Activated naive CD4-positive, alpha-beta T cell treated with anti-CD3 and anti-CD28 coated beads, Interleukin-2, amount 50 U/mL, for 16 hours (primary cell): ENCODE data around the gene SMIM45.

Experiments
- DNase-seq: peaks from one replicate; pipeline ENCODE4 v3.0.0-alpha.2; 2020

The SMIM45 gene

GRCh38 chr22:41974691-41975290, 22.8 kb downstream of the SMIM45 start:
- no peak for DNase-seq

- no peak for DNase-seq
Measured at GRCh38 chr22:41975299-41976069, 23.5 kb downstream of the SMIM45 start.

- peak; percentile 57 for DNase-seq
Measured at GRCh38 chr22:41976070-41976901, 24.3 kb downstream of the SMIM45 start.

- DNase-seq, result peak; percentile 19
Measured at GRCh38 chr22:41976961-41977566, 25.1 kb downstream of the SMIM45 start.

DNA sequence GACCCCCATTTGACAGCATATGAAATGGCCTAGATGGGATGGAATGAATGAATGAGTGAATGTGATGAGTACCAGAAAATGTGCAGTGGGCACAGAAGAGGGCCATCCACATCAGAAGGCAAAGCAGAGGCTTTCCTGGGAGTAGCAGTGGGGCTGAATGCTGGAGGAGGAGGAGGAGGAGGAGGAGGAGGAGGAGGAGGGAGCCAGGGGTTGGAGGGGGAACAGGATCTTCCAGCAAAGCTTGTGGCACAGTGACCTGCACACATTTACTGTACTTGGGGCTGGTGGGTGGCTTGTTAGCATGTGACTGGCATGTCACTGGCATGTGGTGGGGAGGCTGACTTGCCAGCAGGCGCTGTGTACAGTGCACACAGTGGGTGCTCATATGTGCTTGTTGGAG, 26.8 kb downstream of the SMIM45 start:
- no peak for DNase-seq

GRCh38 chr22:41979423-41980250, 27.7 kb downstream of the SMIM45 start:
- no peak for DNase-seq

DNA sequence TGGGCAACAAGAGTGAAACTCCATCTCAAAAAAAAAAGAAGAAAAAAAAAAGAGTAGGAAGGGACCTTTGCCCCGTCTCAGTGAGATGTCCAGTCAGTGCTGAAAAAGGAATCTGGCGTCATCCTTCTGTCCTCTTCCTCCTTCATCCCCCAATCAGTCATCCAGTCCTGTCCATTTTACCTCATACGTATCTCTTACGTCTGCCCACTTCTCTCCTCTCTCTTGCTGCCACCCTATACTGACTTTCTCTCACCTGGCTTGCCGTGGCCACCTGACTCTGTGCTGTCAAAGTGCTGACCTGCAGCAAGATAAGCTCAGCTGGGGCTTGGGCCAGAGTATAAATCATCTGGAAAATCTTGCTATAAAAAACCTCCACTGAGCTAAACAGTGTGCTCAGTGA, 30.9 kb downstream of the SMIM45 start:
- DNase-seq, result no peak

DNA sequence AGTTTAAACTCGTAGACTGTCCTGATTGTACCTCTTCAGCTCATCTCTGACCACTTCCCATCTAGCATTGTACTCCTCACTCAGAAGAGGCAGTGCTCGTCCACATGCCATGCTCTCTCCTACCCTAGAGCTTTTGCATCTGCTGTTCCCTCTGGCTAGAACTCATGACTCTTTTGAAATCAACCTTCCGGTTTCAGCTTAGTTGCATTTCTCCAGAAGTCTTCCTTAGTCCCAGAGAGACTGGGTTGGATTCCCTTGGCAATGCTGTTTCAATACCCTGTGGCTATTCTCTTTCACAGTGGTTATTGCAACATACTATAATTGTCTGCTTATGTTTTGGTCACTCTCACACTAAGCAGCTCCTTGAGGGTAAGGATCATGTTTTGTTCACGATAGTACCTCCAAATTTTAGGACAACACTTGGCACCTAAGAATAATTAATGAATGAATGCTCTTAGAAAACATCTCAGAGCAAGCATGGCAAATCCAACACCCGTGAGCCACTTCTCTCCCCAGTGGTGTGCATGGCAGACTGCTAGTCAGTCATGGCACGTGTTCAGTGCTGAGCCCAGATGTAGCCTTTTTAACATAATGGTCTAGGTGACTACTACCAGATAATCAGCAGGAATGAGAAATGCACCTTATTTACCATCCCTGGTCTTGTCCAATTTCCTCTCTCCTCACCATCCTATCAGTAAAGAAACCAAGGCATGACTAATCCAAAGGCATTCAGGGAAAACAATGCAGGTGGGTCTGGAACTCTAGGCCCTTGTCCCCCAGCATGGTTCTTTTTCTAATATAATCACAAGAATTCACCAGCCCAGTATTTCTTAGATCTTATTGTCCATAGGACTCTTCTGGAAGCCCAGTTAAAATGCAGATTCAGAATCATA, 31.8 kb downstream of the SMIM45 start:
- DNase-seq, result no peak

DNA sequence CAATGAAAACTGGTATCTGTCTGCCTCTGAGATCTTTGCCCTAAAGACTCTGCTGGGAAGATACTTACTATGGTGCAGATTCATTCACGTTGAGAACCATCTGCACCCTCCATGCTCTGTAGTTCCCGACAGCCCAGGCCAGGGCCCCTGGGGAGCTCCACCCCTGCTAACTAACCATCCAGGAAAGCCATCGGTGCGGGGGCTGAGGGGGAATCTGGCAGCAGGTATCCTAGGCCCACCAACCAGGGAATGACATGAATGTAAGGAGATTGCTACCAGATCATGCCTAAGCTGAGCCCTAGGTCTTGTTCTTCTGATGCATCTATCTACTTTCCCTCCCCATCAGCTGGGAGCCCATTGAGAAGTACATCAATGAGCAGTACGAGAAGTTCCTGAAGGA, 35.3 kb downstream of the SMIM45 start:
- DNase-seq, result no peak

GRCh38 chr22:41989246-41989645, 37.3 kb downstream of the SMIM45 start:
- no peak for DNase-seq

DNA sequence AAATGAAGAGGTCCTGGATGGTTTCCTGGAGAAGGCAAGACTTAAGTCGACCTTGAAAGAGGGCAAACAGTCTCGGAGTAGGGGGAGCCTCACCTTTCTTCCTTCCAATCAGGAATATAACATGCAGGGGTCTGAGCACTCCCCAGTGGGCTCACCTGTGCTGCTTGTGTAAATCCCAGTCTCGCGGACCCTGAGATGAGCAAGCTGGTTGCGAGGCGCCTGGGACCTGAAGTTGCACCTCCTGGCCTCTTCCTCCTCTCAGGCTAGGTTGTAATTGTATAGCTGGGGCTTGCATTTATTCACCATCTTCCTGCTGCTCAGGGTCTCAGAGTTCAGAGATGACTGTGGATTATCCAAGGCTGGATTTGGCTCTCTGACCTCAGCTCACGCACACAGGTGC, 39.2 kb downstream of the SMIM45 start:
- DNase-seq, result no peak

DNA sequence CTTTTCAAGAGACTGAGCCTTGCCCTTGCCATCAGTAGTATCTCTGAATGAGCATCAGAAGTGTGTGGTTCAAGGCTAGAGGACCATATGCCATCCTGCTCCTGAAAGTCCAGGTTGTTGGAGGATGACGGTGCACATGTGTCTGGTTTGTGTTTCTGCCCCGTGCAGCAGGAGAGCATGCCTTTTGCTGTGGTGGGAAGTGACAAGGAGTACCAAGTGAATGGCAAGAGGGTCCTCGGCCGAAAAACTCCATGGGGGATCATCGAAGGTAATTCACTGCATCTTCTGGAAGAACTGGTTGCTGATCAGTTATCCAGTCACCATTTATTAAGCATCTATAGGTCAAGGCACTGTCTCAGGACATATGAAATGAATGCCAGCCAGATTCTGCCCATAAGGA, 40.5 kb downstream of the SMIM45 start:
- DNase-seq, result no peak

DNA sequence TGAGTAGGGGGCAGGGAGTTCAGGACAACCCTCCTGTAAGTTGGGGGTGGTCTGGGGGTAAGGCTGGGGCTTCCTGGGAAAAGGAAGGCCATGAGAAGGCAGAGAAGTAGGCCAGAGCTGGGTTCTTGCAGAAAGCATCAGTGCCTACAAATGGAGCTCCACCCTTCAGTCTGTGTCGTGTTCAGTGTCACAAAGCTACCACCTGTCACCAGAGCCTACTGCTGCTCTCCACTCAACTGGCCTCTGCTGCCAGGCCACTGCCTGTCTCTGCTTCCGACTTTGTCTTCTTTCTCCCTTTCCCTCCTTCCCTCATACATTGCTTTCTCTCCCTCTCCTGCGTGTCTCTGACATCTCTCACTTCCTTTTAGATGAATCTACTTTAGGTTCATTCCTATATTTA, 43.3 kb downstream of the SMIM45 start:
- no peak for DNase-seq

GRCh38 chr22:41996826-41997225, 44.9 kb downstream of the SMIM45 start:
- no peak for DNase-seq

DNA sequence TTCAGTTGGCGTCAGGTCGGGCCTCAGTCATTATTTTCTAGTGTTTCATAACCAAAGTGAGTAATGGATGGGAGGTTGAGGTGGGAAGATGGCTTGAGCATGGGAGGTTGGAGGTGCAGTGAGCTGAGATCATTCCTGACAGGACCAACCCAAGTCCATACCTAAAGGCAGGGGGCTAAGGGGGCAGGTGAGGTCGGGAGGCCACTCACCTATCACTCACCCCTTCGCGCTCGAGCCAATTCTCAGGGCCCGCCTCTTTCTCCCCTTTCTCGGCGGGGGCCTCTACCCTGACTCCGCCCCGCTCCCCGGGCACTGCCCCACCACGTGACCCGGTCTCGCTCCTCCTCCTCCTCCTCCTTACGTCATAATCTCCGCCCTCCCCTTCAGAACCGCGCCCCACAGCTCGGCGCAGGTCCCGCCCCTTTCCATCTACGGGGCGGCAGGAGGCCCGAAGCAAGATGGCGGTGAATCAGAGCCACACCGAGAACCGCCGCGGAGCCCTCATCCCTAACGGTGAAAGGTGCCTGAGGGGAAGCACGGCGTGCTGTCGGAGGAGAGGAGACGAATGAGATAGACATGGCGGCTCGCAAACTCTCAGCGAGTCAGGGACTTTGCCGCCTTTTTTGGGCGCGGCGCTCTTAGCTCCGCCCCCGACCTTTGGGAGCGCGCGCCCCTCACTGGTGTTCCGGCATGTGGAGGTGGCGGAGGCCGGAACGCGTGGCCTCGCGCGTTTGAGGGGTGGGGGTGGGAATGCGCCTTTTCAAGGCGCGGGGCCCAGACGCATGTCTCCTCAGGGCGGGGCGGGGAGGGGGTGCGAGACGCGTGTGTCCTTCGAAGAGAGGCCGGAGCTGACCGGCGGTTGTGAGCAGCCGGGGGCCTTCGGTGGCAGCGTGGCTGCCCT, 46.7 kb downstream of the SMIM45 start, which contains the start of gene WBP2NL:
Gene WBP2NL, plus strand, starts transcription at position 428 of the 901 bp plus-strand sequence. Its CDS starts 31 bp downstream, at position 459.
- peak; percentile 84 for DNase-seq

GRCh38 chr22:42000466-42000865, 48.5 kb downstream of the SMIM45 start:
- DNase-seq, result no peak

DNA sequence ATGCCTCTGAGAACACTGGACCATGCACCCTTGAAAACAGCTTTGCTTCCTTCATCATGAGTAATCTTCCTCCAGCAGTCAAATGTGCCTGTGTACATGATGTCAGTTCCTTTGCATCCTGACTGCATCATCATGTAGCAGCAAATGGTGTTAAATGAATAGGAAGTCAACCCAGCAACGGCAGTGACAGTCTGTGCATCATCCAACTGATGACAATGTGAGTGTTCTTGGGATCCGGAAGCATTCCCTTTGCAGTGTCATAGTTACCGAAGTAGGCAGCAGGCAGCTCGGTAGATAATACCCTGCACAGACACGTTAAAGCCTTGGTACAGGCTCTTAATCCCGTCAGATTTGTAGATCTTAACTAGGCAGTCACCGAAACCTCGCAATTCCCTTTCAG, 49.2 kb downstream of the SMIM45 start:
- DNase-seq, result no peak

DNA sequence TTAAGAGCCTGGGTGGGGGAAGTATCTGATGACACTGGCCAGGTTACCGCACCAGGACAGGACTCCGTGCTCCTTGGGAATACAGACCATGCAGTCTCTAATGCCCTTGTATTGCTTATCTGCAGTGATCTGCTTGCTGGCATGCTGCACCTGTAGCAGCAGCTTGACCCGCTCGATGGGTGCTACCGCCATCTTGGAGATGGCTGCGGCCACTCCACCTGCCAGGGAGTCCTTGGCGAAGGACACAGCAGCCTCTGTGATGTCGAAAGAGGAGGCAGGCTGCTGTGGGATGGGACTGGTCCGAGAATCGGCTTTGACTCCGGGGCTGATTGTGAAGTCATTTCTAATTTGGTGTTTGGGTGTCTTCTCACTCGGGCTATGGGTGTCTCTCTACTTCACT, 49.8 kb downstream of the SMIM45 start:
- DNase-seq, result no peak

- DNase-seq, result no peak
Measured at GRCh38 chr22:42007922-42008321, 56.0 kb downstream of the SMIM45 start.
